GM23338 (cell line): Measurements from ENCODE around the gene FBXO22. TPM values are rescaled to one million over a fixed set of nuclear protein-coding genes. Genes with fewer than 3 reads are reported as not detected.

Experiments
- ATAC-seq: fragments of 200-7000 bp; cut with Tn5 transposase; 3 replicates; pipeline ENCODE4 v1.9.1; 2020
- DNase-seq: peaks from one replicate; pipeline ENCODE4 v3.0.0-alpha.2; 2015; ENCODE audit warnings: low spot score
- H2AFZ ChIP-seq: fragments of 200-600 bp; sonication (generic); 2 replicates; pipeline ENCODE4 v1.8.0; 2016; ENCODE audit warnings: antibody characterized with exemption, mild to moderate bottlenecking, moderate library complexity
- H3F3A ChIP-seq: fragments of 200-600 bp; sonication (generic); replicated peaks from 2 replicates; pipeline ENCODE4 v1.8.0; 2017; ENCODE audit warnings: antibody characterized with exemption, mixed run types, low read depth
- H3K27ac ChIP-seq: fragments of 200-600 bp; sonication (generic); 2 replicates; pipeline ENCODE4 v1.6.1; 2016; ENCODE audit warnings: low read depth
- H3K27me3 ChIP-seq: fragments of 200-600 bp; sonication (generic); 2 replicates; pipeline ENCODE4 v1.8.0; 2016; ENCODE audit warnings: mild to moderate bottlenecking, mixed run types, moderate library complexity; ENCODE audit not compliant: insufficient read depth
- H3K36me3 ChIP-seq: fragments of 200-600 bp; sonication (generic); 2 replicates; pipeline ENCODE4 v1.8.0; 2016; ENCODE audit warnings: mild to moderate bottlenecking; ENCODE audit not compliant: insufficient read depth
- H3K4me1 ChIP-seq: fragments of 200-600 bp; sonication (generic); 2 replicates; pipeline ENCODE4 v1.8.0; 2016; ENCODE audit warnings: mild to moderate bottlenecking, moderate library complexity; ENCODE audit not compliant: insufficient read depth
- H3K4me2 ChIP-seq: fragments of 200-600 bp; sonication (generic); 2 replicates; pipeline ENCODE4 v1.7.1; 2017; ENCODE audit warnings: mixed run types
- H3K4me3 ChIP-seq: fragments of 200-600 bp; sonication (generic); 2 replicates; pipeline ENCODE4 v1.6.1; 2016; ENCODE audit warnings: mixed run types
- H3K79me2 ChIP-seq: fragments of 200-600 bp; sonication (generic); replicated peaks from 2 replicates; pipeline ENCODE4 v1.8.0; 2017; ENCODE audit warnings: mild to moderate bottlenecking; ENCODE audit not compliant: insufficient read depth
- H3K9me2 ChIP-seq: fragments of 200-600 bp; sonication (generic); 2 replicates; pipeline ENCODE4 v1.8.0; 2017; ENCODE audit not compliant: insufficient read depth
- H4K20me1 ChIP-seq: fragments of 200-600 bp; sonication (generic); replicated peaks from 2 replicates; pipeline ENCODE4 v1.8.0; 2017; ENCODE audit warnings: mild to moderate bottlenecking; ENCODE audit not compliant: insufficient read depth
- H3K27ac Mint-ChIP-seq: 2 replicates; pipeline ENCODE4 v1.8.0; 2020; ENCODE audit warnings: inconsistent platforms, mild to moderate bottlenecking, moderate library complexity, mixed read lengths
- H3K27me3 Mint-ChIP-seq: 3 replicates; pipeline ENCODE4 v1.8.0; 2022; ENCODE audit warnings: low read depth, mild to moderate bottlenecking, moderate library complexity, mixed read lengths, inconsistent platforms; ENCODE audit not compliant: insufficient read depth, poor library complexity
- H3K36me3 Mint-ChIP-seq: 3 replicates; pipeline ENCODE4 v1.8.0; 2021; ENCODE audit warnings: low read depth, mild to moderate bottlenecking, inconsistent platforms, moderate library complexity, mixed read lengths
- H3K4me1 Mint-ChIP-seq: 3 replicates; pipeline ENCODE4 v1.8.0; 2020; ENCODE audit warnings: mild to moderate bottlenecking, inconsistent platforms, mixed read lengths
- H3K4me3 Mint-ChIP-seq: 3 replicates; pipeline ENCODE4 v1.8.0; 2021; ENCODE audit warnings: moderate library complexity, mild to moderate bottlenecking, inconsistent platforms, mixed read lengths
- H3K9me3 Mint-ChIP-seq: 3 replicates; pipeline ENCODE4 v1.8.0; 2020; ENCODE audit warnings: moderate library complexity, mild to moderate bottlenecking, inconsistent platforms, mixed read lengths
- CREB1 ChIP-seq: fragments of 250-450 bp; sonication (Bioruptor Pico); IDR thresholded peaks from 2 replicates; pipeline ENCODE4 v1.5.0; 2020; ENCODE audit warnings: low read depth, mild to moderate bottlenecking, moderate library complexity
- CTCF ChIP-seq, 2 experiments: fragments of 200-600 bp in 1 of 2; sonication (generic) in 1 of 2; conservative IDR thresholded peaks; 2 replicates each; pipeline versions ENCODE4 v1.5.1 to v1.6.1; 2016 to 2017; ENCODE audit warnings: antibody characterized with exemption in 2 of 2, low read depth in 2 of 2, mild to moderate bottlenecking in 2 of 2, moderate library complexity in 1 of 2
- ETS1 ChIP-seq: IDR thresholded peaks from 2 replicates; pipeline ENCODE4 v1.6.1; 2016; ENCODE audit warnings: antibody characterized with exemption
- EZH2 ChIP-seq: fragments of 200-600 bp; sonication (generic); IDR thresholded peaks from one replicate; pipeline ENCODE4 v1.8.0; 2017; ENCODE audit warnings: antibody characterized with exemption, mild to moderate bottlenecking, low read depth; ENCODE audit not compliant: unreplicated experiment
- EZH2phosphoT487 ChIP-seq: fragments of 200-600 bp; sonication (generic); IDR thresholded peaks from one replicate; pipeline ENCODE4 v1.8.1; 2018; ENCODE audit warnings: antibody characterized with exemption; ENCODE audit not compliant: unreplicated experiment
- JUNB ChIP-seq: IDR thresholded peaks from one replicate; pipeline ENCODE4 v1.6.1; 2016; ENCODE audit warnings: antibody characterized with exemption; ENCODE audit not compliant: unreplicated experiment
- NANOG ChIP-seq: IDR thresholded peaks from 2 replicates; pipeline ENCODE4 v1.6.1; 2016; ENCODE audit warnings: antibody characterized with exemption, borderline replicate concordance
- POLR2AphosphoS5 ChIP-seq: IDR thresholded peaks from 2 replicates; pipeline ENCODE4 v1.6.1; 2016; ENCODE audit warnings: antibody characterized with exemption, low read depth
- REST ChIP-seq: IDR thresholded peaks from one replicate; pipeline ENCODE4 v1.6.1; 2018; ENCODE audit warnings: antibody characterized with exemption; ENCODE audit not compliant: unreplicated experiment
- STAT1 ChIP-seq: IDR thresholded peaks from one replicate; pipeline ENCODE4 v1.6.1; 2016; ENCODE audit warnings: antibody characterized with exemption; ENCODE audit not compliant: unreplicated experiment
- ZNF114 ChIP-seq: fragments of 250-450 bp; sonication (Bioruptor Pico); IDR thresholded peaks from 2 replicates; pipeline ENCODE4 v1.5.0; 2020; ENCODE audit warnings: mild to moderate bottlenecking, moderate library complexity
- ZNF331 ChIP-seq: fragments of 250-450 bp; sonication (Bioruptor Pico); IDR thresholded peaks from 2 replicates; pipeline ENCODE4 v1.5.0; 2020; ENCODE audit warnings: low read depth, mild to moderate bottlenecking, moderate library complexity
- ZNF462 ChIP-seq: fragments of 250-450 bp; sonication (Bioruptor Pico); IDR thresholded peaks from 2 replicates; pipeline ENCODE4 v1.5.0; 2020; ENCODE audit warnings: mild to moderate bottlenecking, moderate library complexity
- polyA plus RNA-seq: library from polyadenylated mRNA; unstranded; fragments of >200 nt; fragmentation: Nextera tagmentation; extraction: Ambion mirVana; gene quantifications from 2 replicates; pipeline ENCODE4 v1.2.1, GENCODE V29; 2016
- total RNA-seq: library from RNA; depleted of rRNA; stranded (reverse); fragments of >200 nt; shearing (Covaris generic); gene quantifications from 2 replicates; pipeline ENCODE4 v1.2.3, GENCODE V29; 2014

The FBXO22 gene
- total and polyA plus RNA-seq, 2 experiments from 2014 or later = 79.8 to 94.5 TPM

GRCh38 chr15:75989875-75990274, 86.2 kb downstream of the FBXO22 start:
- H3K4me3 Mint-ChIP-seq = no peak overlapping the region
- H3K36me3 ChIP-seq = no peaks in the 10 kb centered on the region
- no peak overlapping the region for H3K27ac ChIP-seq
- H3K36me3 Mint-ChIP-seq = no peaks in the 10 kb centered on the region
- H3K4me3 ChIP-seq = no peak overlapping the region
- no peaks in the 10 kb centered on the region for H3F3A ChIP-seq
- peaks cover 6% of the 10 kb centered on the region; the same call in 1 of the 2 replicates for H3K4me1 ChIP-seq
- peaks cover 4% of the 10 kb centered on the region for H3K27me3 Mint-ChIP-seq
- ATAC-seq (no peak), DNase-seq (no peak)
- H3K27me3 ChIP-seq = no peaks in the 10 kb centered on the region
- H2AFZ ChIP-seq = no peak overlapping the region
- no peak overlapping the region for H3K27ac Mint-ChIP-seq
- no peaks in the 10 kb centered on the region for H4K20me1 ChIP-seq
- peaks cover 8% of the 10 kb centered on the region; the same call in 2 of the 3 replicates for H3K4me1 Mint-ChIP-seq
- no peaks in the 10 kb centered on the region for H3K9me2 ChIP-seq
- H3K4me2 ChIP-seq = no peak overlapping the region
- H3K9me3 Mint-ChIP-seq = peaks cover 7% of the 10 kb centered on the region; the same call in 1 of the 3 replicates
- TF ChIP-seq ZNF114 (CRISPR knock-in tag) (no peak), REST (no peak), EZH2 (no peak), ZNF331 (CRISPR knock-in tag) (no peak), ETS1 (no peak), CREB1 (CRISPR knock-in tag) (no peak), ZNF462 (CRISPR knock-in tag) (no peak), POLR2AphosphoS5 (no peak), EZH2phosphoT487 (no peak), NANOG (no peak), STAT1 (no peak), CTCF (conservative IDR thresholded peaks at IDR 0.05; ENCODE audit: low read depth in 2 of 2) (no peak), JUNB (no peak)
- H3K79me2 ChIP-seq = no peaks in the 10 kb centered on the region
